Neural cell (in vitro differentiated cells): ENCODE measurements around the gene CNDP2.

Experiments used
- CTCF ChIP-seq: fragments of 450-650 bp; IDR thresholded peaks from 2 replicates; pipeline ENCODE4 v1.5.1; 2014; ENCODE audit warnings: antibody characterized with exemption, mild to moderate bottlenecking, moderate library complexity; ENCODE audit not compliant: poor library complexity, severe bottlenecking
- EZH2 ChIP-seq: fragments of 200-600, 300-800 bp; shearing (Covaris generic), sonication (generic); IDR thresholded peaks from 2 replicates; pipeline ENCODE4 v1.6.1; 2014; ENCODE audit warnings: antibody characterized with exemption, low read length, borderline replicate concordance, mild to moderate bottlenecking; ENCODE audit not compliant: insufficient read depth, poor library complexity, severe bottlenecking
- MXI1 ChIP-seq: fragments of 450-650 bp; conservative IDR thresholded peaks from 2 replicates; pipeline ENCODE4 v1.6.1; 2014; ENCODE audit warnings: antibody characterized with exemption, mild to moderate bottlenecking; ENCODE audit not compliant: poor library complexity, severe bottlenecking
- POLR2AphosphoS5 ChIP-seq: IDR thresholded peaks from 2 replicates; pipeline ENCODE4 v1.6.1; 2012
- RAD21 ChIP-seq: fragments of 450-650 bp; conservative IDR thresholded peaks from 2 replicates; pipeline ENCODE4 v1.6.1; 2014; ENCODE audit warnings: antibody characterized with exemption, mild to moderate bottlenecking, moderate library complexity
- REST ChIP-seq: IDR thresholded peaks from 2 replicates; pipeline ENCODE4 v1.6.1; 2012; ENCODE audit warnings: borderline replicate concordance
- SMC3 ChIP-seq: fragments of 450-650 bp; conservative IDR thresholded peaks from 2 replicates; pipeline ENCODE4 v1.6.1; 2014; ENCODE audit warnings: antibody characterized with exemption, mild to moderate bottlenecking, moderate library complexity; ENCODE audit not compliant: poor library complexity
- TAF1 ChIP-seq: IDR thresholded peaks from 2 replicates; pipeline ENCODE4 v1.6.1; 2012; ENCODE audit warnings: low read depth

- TF ChIP-seq CTCF (no peak), MXI1 (no peak), EZH2 (no peak), POLR2AphosphoS5 (no peak), RAD21 (no peak), REST (no peak), TAF1 (no peak), SMC3 (no peak)
These were observed 13.5 kb upstream of the CNDP2 start for GRCh38 chr18:74482697-74483096.
